DND-41 (cell line): ENCODE data around the gene CDH10.

Source experiments
- ATAC-seq: fragments of 200-7000 bp; cut with Tn5 transposase; 3 replicates; pipeline ENCODE4 v1.9.1; 2021; ENCODE audit warnings: low read depth; ENCODE audit not compliant: insufficient read depth
- DNase-seq: peaks from one replicate; pipeline ENCODE4 v3.0.0-alpha.2; 2020
- H2AFZ ChIP-seq: 2 replicates; pipeline ENCODE4 v1.6.0; 2012; ENCODE audit warnings: low read depth, low read length
- H3K27ac ChIP-seq: 2 replicates; pipeline ENCODE4 v1.5.1; 2012; ENCODE audit warnings: low read length, inconsistent platforms
- H3K27me3 ChIP-seq: fragments of 200-600 bp; sonication (generic); 2 replicates; pipeline ENCODE4 v1.6.0; 2012; ENCODE audit warnings: low read length, mild to moderate bottlenecking, inconsistent platforms; ENCODE audit not compliant: insufficient read depth, poor library complexity
- H3K36me3 ChIP-seq: 2 replicates; pipeline ENCODE4 v1.5.1; 2012; ENCODE audit warnings: low read length, inconsistent platforms; ENCODE audit not compliant: insufficient read depth
- H3K4me1 ChIP-seq: 2 replicates; pipeline ENCODE4 v1.5.1; 2012; ENCODE audit warnings: mild to moderate bottlenecking, low read length; ENCODE audit not compliant: insufficient read depth
- H3K4me2 ChIP-seq: 2 replicates; pipeline ENCODE4 v1.6.0; 2012; ENCODE audit warnings: mild to moderate bottlenecking, moderate library complexity, low read length, inconsistent platforms; ENCODE audit not compliant: insufficient read depth
- H3K4me3 ChIP-seq, 2 experiments: fragments of 200-600 bp in 1 of 2; shearing (Covaris generic) in 1 of 2; 2 replicates each; pipeline ENCODE4 v1.5.1; 2012 to 2016; ENCODE audit warnings: inconsistent platforms in 2 of 2, low read length in 2 of 2, mild to moderate bottlenecking in 2 of 2, low read depth in 1 of 2, moderate library complexity in 1 of 2
- H3K79me2 ChIP-seq: 2 replicates; pipeline ENCODE4 v1.6.0; 2012; ENCODE audit warnings: low read length, inconsistent platforms; ENCODE audit not compliant: insufficient read depth
- H3K9ac ChIP-seq: 2 replicates; pipeline ENCODE4 v1.6.0; 2012; ENCODE audit warnings: low read depth, mild to moderate bottlenecking, inconsistent platforms, low read length, moderate library complexity
- H3K9me3 ChIP-seq: 2 replicates; pipeline ENCODE4 v1.5.1; 2012; ENCODE audit warnings: low read length, moderate library complexity, mild to moderate bottlenecking, inconsistent platforms; ENCODE audit not compliant: insufficient read depth, severe bottlenecking
- H4K20me1 ChIP-seq: 2 replicates; pipeline ENCODE4 v1.6.0; 2012; ENCODE audit warnings: low read length; ENCODE audit not compliant: insufficient read depth
- EZH2 ChIP-seq: IDR thresholded peaks from 3 replicates; pipeline ENCODE4 v1.6.1; 2012; ENCODE audit warnings: borderline replicate concordance, low read depth, mild to moderate bottlenecking, moderate library complexity, low read length, inconsistent platforms; ENCODE audit not compliant: severe bottlenecking
- TF ChIP-seq, protein P1 (sequence below): IDR thresholded peaks from 2 replicates; pipeline ENCODE4 v1.5.1; 2012; ENCODE audit warnings: borderline replicate concordance, low read length, moderate library complexity, mild to moderate bottlenecking; ENCODE audit not compliant: poor library complexity, severe bottlenecking; ENCODE audit errors: extremely low read depth

The CDH10 gene

DNA sequence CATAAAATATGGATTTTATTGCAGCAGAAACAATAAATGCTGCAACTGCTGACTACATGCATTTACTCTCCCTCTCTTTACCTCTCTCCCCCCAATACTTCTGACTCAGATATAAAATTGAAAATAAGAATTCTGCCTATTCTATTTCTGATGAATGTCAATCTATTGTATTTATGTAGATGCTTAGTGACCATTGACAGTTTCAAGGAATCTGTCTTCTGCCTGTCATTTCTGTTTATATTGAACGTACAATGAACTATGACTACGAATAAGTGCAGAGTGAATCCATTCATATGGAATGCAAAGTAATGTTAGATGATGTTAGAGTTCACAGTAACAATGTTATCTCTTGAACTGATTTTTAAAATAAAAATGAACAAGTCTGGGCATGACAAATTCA lies 898 bp downstream of the CDH10 start:
- no peaks in the 10 kb centered on the region for H4K20me1 ChIP-seq
- no peak overlapping the region for H3K27ac ChIP-seq
- no peaks in the 10 kb centered on the region for H3K9me3 ChIP-seq
- H3K27me3 ChIP-seq: no peaks in the 10 kb centered on the region
- DNase-seq (no peak), ATAC-seq (no peak)
- no peaks in the 10 kb centered on the region for H3K79me2 ChIP-seq
- no peak overlapping the region for H2AFZ ChIP-seq
- no peak overlapping the region for H3K9ac ChIP-seq
- H3K4me2 ChIP-seq: no peak overlapping the region
- H3K36me3 ChIP-seq: no peaks in the 10 kb centered on the region
- TF ChIP-seq EZH2: no peak
- TF ChIP-seq, protein P1, sequence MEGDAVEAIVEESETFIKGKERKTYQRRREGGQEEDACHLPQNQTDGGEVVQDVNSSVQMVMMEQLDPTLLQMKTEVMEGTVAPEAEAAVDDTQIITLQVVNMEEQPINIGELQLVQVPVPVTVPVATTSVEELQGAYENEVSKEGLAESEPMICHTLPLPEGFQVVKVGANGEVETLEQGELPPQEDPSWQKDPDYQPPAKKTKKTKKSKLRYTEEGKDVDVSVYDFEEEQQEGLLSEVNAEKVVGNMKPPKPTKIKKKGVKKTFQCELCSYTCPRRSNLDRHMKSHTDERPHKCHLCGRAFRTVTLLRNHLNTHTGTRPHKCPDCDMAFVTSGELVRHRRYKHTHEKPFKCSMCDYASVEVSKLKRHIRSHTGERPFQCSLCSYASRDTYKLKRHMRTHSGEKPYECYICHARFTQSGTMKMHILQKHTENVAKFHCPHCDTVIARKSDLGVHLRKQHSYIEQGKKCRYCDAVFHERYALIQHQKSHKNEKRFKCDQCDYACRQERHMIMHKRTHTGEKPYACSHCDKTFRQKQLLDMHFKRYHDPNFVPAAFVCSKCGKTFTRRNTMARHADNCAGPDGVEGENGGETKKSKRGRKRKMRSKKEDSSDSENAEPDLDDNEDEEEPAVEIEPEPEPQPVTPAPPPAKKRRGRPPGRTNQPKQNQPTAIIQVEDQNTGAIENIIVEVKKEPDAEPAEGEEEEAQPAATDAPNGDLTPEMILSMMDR: no peak
- no peaks in the 10 kb centered on the region for H3K4me1 ChIP-seq
- H3K4me3 ChIP-seq: no peak overlapping the region

DNA sequence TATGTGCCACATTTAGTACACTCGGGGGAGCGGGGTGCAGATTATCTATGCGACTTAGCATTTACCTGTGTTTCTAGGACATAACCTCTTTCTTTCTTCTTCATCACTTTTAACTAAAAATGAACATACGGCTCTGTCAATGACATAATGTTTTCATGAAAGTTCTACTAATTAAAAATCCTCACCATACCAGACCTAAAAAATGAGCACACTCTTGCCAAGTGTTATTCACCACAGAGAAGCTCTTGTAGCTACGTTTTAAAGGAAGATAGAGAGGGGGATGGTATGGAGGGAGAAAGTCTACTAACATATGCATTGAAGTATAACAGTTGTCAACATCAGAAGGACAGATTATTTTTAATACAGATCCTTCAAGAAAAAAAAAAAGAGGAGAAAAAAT lies 1.6 kb downstream of the CDH10 start:
- H4K20me1 ChIP-seq: no peaks in the 10 kb centered on the region
- ATAC-seq: no peak
- no peaks in the 10 kb centered on the region for H3K9me3 ChIP-seq
- H3K79me2 ChIP-seq: no peaks in the 10 kb centered on the region
- H3K27ac ChIP-seq: no peak overlapping the region
- no peak overlapping the region for H3K4me3 ChIP-seq
- no peaks in the 10 kb centered on the region for H3K4me1 ChIP-seq
- H2AFZ ChIP-seq: no peak overlapping the region
- no peak overlapping the region for H3K9ac ChIP-seq
- no peaks in the 10 kb centered on the region for H3K36me3 ChIP-seq
- H3K27me3 ChIP-seq: no peaks in the 10 kb centered on the region
- no peak for TF ChIP-seq EZH2
- TF ChIP-seq, protein P1: no peak
- no peak overlapping the region for H3K4me2 ChIP-seq
- DNase-seq: no peak

DNA sequence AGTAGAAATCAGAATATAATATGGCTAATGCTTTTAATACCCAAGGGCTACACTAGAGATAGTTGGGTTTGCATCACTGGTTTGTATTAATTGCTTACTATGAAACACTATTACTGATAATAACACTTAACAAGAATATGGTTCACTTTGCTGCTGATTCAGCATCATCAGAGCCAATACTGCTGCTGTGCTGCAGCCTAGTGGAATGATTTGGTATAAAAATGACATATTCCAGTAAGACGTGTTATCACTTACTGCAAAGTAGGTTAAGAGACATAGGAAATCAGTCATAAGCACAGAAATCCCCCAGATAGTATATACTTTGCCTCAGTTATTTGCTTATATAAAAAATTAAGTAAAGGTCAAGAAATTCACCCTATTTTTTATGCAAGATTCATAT lies 2.8 kb downstream of the CDH10 start:
- Histone ChIP-seq H2AFZ (no peak overlapping the region), H3K4me3 (no peak overlapping the region), H3K36me3 (no peaks in the 10 kb centered on the region), H3K79me2 (no peaks in the 10 kb centered on the region), H3K9me3 (no peaks in the 10 kb centered on the region), H3K4me2 (no peak overlapping the region), H3K27me3 (no peaks in the 10 kb centered on the region), H3K4me1 (no peaks in the 10 kb centered on the region), H3K9ac (no peak overlapping the region), H3K27ac (no peak overlapping the region), H4K20me1 (no peaks in the 10 kb centered on the region)
- TF ChIP-seq EZH2: no peak
- TF ChIP-seq, protein P1: peak; percentile 42
- no peak for DNase-seq
- no peak for ATAC-seq

DNA sequence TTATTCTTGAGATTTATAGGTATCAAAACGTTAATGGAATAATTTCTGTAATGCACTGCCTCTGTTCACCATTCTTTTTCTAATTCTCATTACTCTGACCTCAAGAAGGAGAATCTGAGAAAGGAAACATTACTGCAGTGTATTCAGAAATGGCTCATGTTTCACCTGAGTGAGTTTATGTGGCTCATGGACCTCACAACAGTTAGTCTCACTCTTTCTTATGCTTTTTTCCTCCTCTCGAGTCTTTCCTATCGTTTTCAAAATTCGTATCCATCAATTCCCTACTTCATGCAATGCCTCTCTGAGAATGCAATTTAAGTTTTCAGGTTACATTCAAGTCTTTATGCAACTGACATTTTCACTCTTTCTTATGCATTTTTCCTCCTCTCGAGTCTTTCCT lies 9.6 kb downstream of the CDH10 start:
- Histone ChIP-seq H3K27me3 (no peaks in the 10 kb centered on the region), H3K79me2 (no peaks in the 10 kb centered on the region), H2AFZ (no peak overlapping the region), H3K9me3 (no peaks in the 10 kb centered on the region), H3K27ac (no peak overlapping the region), H3K4me2 (no peak overlapping the region), H3K4me3 (no peak overlapping the region), H3K36me3 (no peaks in the 10 kb centered on the region), H4K20me1 (no peaks in the 10 kb centered on the region), H3K9ac (no peak overlapping the region), H3K4me1 (no peaks in the 10 kb centered on the region)
- DNase-seq (no peak), ATAC-seq (no peak)
- TF ChIP-seq, protein P1: no peak
- TF ChIP-seq EZH2: no peak
